Measurements from ENCODE around the gene PSMD13. TPM values are rescaled to one million over a fixed set of nuclear protein-coding genes. Genes with fewer than 3 reads are reported as not detected.

The PSMD13 gene
- total and polyA plus RNA-seq, 2 experiments from 2014 or later, result 91.8 to 146 TPM

GRCh38 chr11:292211-293121, 55.7 kb downstream of the PSMD13 start:
- H3K27me3 ChIP-seq, result no peaks in the 10 kb centered on the region
- H3K9me2 ChIP-seq (replicated peaks; ENCODE audit: insufficient read depth), result no peaks in the 10 kb centered on the region
- TF ChIP-seq EZH2phosphoT487 (IDR thresholded peaks at IDR 0.05; ENCODE audit: low read depth, severe bottlenecking, unreplicated experiment) (no peak), CTCF (IDR thresholded peaks at IDR 0.05; ENCODE audit: poor library complexity) (no peak), EZH2 (IDR thresholded peaks at IDR 0.05; ENCODE audit: borderline replicate concordance) (no peak)
- no peak overlapping the region for H3K27ac ChIP-seq
- no peak for DNase-seq (ENCODE audit: low spot score)
- peaks cover 19% of the 10 kb centered on the region for H3K4me1 ChIP-seq (ENCODE audit: insufficient read depth)
- H2AFZ ChIP-seq, result no peak overlapping the region
- H3K9me3 ChIP-seq (ENCODE audit: low read depth), result no peaks in the 10 kb centered on the region
- no peaks in the 10 kb centered on the region for H4K20me1 ChIP-seq (ENCODE audit: insufficient read depth, poor library complexity, severe bottlenecking)
- no peak overlapping the region for H3K4me2 ChIP-seq
- H3K79me2 ChIP-seq, result no peaks in the 10 kb centered on the region
- WGBS (ENCODE audit: low lambda C conversion rate, missing lambda C conversion rate), result 98% methylated on average over 25 of the region's 29 CpGs
- H3K36me3 ChIP-seq (replicated peaks; ENCODE audit: insufficient read depth, low read depth), result no peaks in the 10 kb centered on the region
- no peak overlapping the region for H3K4me3 ChIP-seq

- no peak overlapping the region for H3K4me3 ChIP-seq
- no peaks in the 10 kb centered on the region for H3K27me3 ChIP-seq
- H3K4me1 ChIP-seq (ENCODE audit: insufficient read depth), result peaks cover 13% of the 10 kb centered on the region
Observed at GRCh38 chr11:293271-293851, 56.6 kb downstream of the PSMD13 start.

GRCh38 chr11:293852-294661, 57.3 kb downstream of the PSMD13 start:
- H3K9me2 ChIP-seq (replicated peaks; ENCODE audit: insufficient read depth), result no peaks in the 10 kb centered on the region
- H3K36me3 ChIP-seq (replicated peaks; ENCODE audit: insufficient read depth, low read depth), result no peaks in the 10 kb centered on the region
- H3K27ac ChIP-seq, result no peak overlapping the region
- no peak overlapping the region for H2AFZ ChIP-seq
- H3K27me3 ChIP-seq, result no peaks in the 10 kb centered on the region
- no peaks in the 10 kb centered on the region for H4K20me1 ChIP-seq (ENCODE audit: insufficient read depth, poor library complexity, severe bottlenecking)
- H3K4me2 ChIP-seq, result no peak overlapping the region
- TF ChIP-seq CTCF (IDR thresholded peaks at IDR 0.05; ENCODE audit: poor library complexity), result no peak
- no peak for TF ChIP-seq EZH2 (IDR thresholded peaks at IDR 0.05; ENCODE audit: borderline replicate concordance)
- TF ChIP-seq EZH2phosphoT487 (IDR thresholded peaks at IDR 0.05; ENCODE audit: low read depth, severe bottlenecking, unreplicated experiment), result no peak
- no peak for DNase-seq (ENCODE audit: low spot score)
- peaks cover 13% of the 10 kb centered on the region for H3K4me1 ChIP-seq (ENCODE audit: insufficient read depth)
- H3K79me2 ChIP-seq, result no peaks in the 10 kb centered on the region
- no peak overlapping the region for H3K4me3 ChIP-seq
- 94% methylated on average over 24 of the region's 27 CpGs for WGBS (ENCODE audit: low lambda C conversion rate, missing lambda C conversion rate)
- no peaks in the 10 kb centered on the region for H3K9me3 ChIP-seq (ENCODE audit: low read depth)

More at GRCh38 chr11:293271-293851, 56.6 kb downstream of the PSMD13 start:
- H3K9me2 ChIP-seq (replicated peaks; ENCODE audit: insufficient read depth), result no peaks in the 10 kb centered on the region
- no peak for DNase-seq (ENCODE audit: low spot score)
- H3K9me3 ChIP-seq (ENCODE audit: low read depth), result no peaks in the 10 kb centered on the region
- no peaks in the 10 kb centered on the region for H3K36me3 ChIP-seq (replicated peaks; ENCODE audit: insufficient read depth, low read depth)
- no peak overlapping the region for H3K27ac ChIP-seq
- no peak overlapping the region for H3K4me2 ChIP-seq
- WGBS (ENCODE audit: low lambda C conversion rate, missing lambda C conversion rate), result 83% methylated on average over 12 of the region's 18 CpGs
- TF ChIP-seq CTCF (IDR thresholded peaks at IDR 0.05; ENCODE audit: poor library complexity) (no peak), EZH2 (IDR thresholded peaks at IDR 0.05; ENCODE audit: borderline replicate concordance) (no peak), EZH2phosphoT487 (IDR thresholded peaks at IDR 0.05; ENCODE audit: low read depth, severe bottlenecking, unreplicated experiment) (no peak)
- no peaks in the 10 kb centered on the region for H3K79me2 ChIP-seq
- H4K20me1 ChIP-seq (ENCODE audit: insufficient read depth, poor library complexity, severe bottlenecking), result no peaks in the 10 kb centered on the region
- H2AFZ ChIP-seq, result no peak overlapping the region

All from hepatocyte (in vitro differentiated cells).